H9 (cell line): Measurements from ENCODE around the gene TMEM202. TPM values are rescaled to one million over a fixed set of nuclear protein-coding genes. Genes with fewer than 3 reads are reported as not detected.

Experiments
- DNase-seq: peaks from one replicate; pipeline ENCODE4 v3.0.0-alpha.2; 2017
- H2AFZ ChIP-seq: one replicate; pipeline ENCODE4 v1.6.1; 2013; ENCODE audit warnings: mild to moderate bottlenecking, low read length, control low read depth, moderate library complexity
- H2AK5ac ChIP-seq: 2 replicates; pipeline ENCODE4 v1.6.1; 2013; ENCODE audit warnings: low read length, control low read depth, mixed read lengths; ENCODE audit not compliant: insufficient read length
- H2BK120ac ChIP-seq: one replicate; pipeline ENCODE4 v1.6.1; 2013; ENCODE audit warnings: low read depth, mild to moderate bottlenecking, low read length, control low read depth, inconsistent platforms; ENCODE audit not compliant: poor library complexity, severe bottlenecking
- H2BK12ac ChIP-seq: 2 replicates; pipeline ENCODE4 v1.6.1; 2013; ENCODE audit warnings: low read length, control low read depth, mixed read lengths, low read depth; ENCODE audit not compliant: insufficient read length
- H2BK15ac ChIP-seq: 2 replicates; pipeline ENCODE4 v1.6.1; 2013; ENCODE audit warnings: low read depth, low read length, control low read depth
- H2BK20ac ChIP-seq: one replicate; pipeline ENCODE4 v1.6.1; 2013; ENCODE audit warnings: low read depth, mild to moderate bottlenecking, low read length, control low read depth, inconsistent platforms; ENCODE audit not compliant: poor library complexity, severe bottlenecking
- H2BK5ac ChIP-seq: 2 replicates; pipeline ENCODE4 v1.6.1; 2013; ENCODE audit warnings: low read length, control low read depth, mixed read lengths; ENCODE audit not compliant: insufficient read length
- H3K14ac ChIP-seq: 2 replicates; pipeline ENCODE4 v1.6.1; 2013; ENCODE audit warnings: low read length, control low read depth; ENCODE audit not compliant: insufficient read depth
- H3K18ac ChIP-seq: 2 replicates; pipeline ENCODE4 v1.6.1; 2013; ENCODE audit warnings: low read depth, mild to moderate bottlenecking, mixed read lengths, low read length, control low read depth; ENCODE audit not compliant: insufficient read length
- H3K23ac ChIP-seq: 2 replicates; pipeline ENCODE4 v1.6.1; 2013; ENCODE audit warnings: low read length, control low read depth, mixed read lengths, low read depth; ENCODE audit not compliant: insufficient read length
- H3K23me2 ChIP-seq: 2 replicates; pipeline ENCODE4 v1.6.1; 2013; ENCODE audit warnings: low read depth, mild to moderate bottlenecking, mixed read lengths, low read length, control low read depth; ENCODE audit not compliant: insufficient read length, poor library complexity, severe bottlenecking
- H3K27ac ChIP-seq: 2 replicates; pipeline ENCODE4 v1.5.1; 2013; ENCODE audit warnings: low read length, control low read depth, mixed read lengths, low read depth; ENCODE audit not compliant: insufficient read length
- H3K27me3 ChIP-seq: 2 replicates; pipeline ENCODE4 v1.6.1; 2013; ENCODE audit warnings: low read length, control low read depth, inconsistent platforms; ENCODE audit not compliant: insufficient read depth
- H3K4ac ChIP-seq: 2 replicates; pipeline ENCODE4 v1.6.1; 2013; ENCODE audit warnings: low read depth, mild to moderate bottlenecking, control low read depth, inconsistent platforms, low read length, moderate library complexity
- H3K4me1 ChIP-seq: 2 replicates; pipeline ENCODE4 v1.6.1; 2013; ENCODE audit warnings: low read length, control low read depth, inconsistent platforms; ENCODE audit not compliant: insufficient read depth
- H3K4me2 ChIP-seq: 2 replicates; pipeline ENCODE4 v1.6.1; 2013; ENCODE audit warnings: low read length, control low read depth, mixed read lengths; ENCODE audit not compliant: insufficient read length, insufficient read depth
- H3K56ac ChIP-seq: 2 replicates; pipeline ENCODE4 v1.6.1; 2013; ENCODE audit warnings: low read depth, mild to moderate bottlenecking, mixed read lengths, low read length, control low read depth; ENCODE audit not compliant: insufficient read length
- H3K79me1 ChIP-seq: 2 replicates; pipeline ENCODE4 v1.6.1; 2013; ENCODE audit warnings: low read depth, mild to moderate bottlenecking, moderate library complexity, low read length, control low read depth, inconsistent platforms; ENCODE audit not compliant: insufficient read depth, poor library complexity, severe bottlenecking
- H3K79me2 ChIP-seq: 2 replicates; pipeline ENCODE4 v1.6.1; 2013; ENCODE audit warnings: low read length, control low read depth, inconsistent platforms; ENCODE audit not compliant: insufficient read depth
- H3K9ac ChIP-seq: 2 replicates; pipeline ENCODE4 v1.6.1; 2013; ENCODE audit warnings: low read length, control low read depth, mixed read lengths; ENCODE audit not compliant: insufficient read length; ENCODE audit errors: extremely low read depth
- H3K9me3 ChIP-seq: one replicate; pipeline ENCODE4 v1.6.1; 2013; ENCODE audit warnings: low read depth, low read length, inconsistent platforms; ENCODE audit not compliant: control insufficient read depth
- H3T11ph ChIP-seq: one replicate; pipeline ENCODE4 v1.6.1; 2013; ENCODE audit warnings: mild to moderate bottlenecking, low read length, control low read depth, inconsistent platforms
- H4K20me1 ChIP-seq: one replicate; pipeline ENCODE4 v1.6.1; 2013; ENCODE audit not compliant: control insufficient read depth, insufficient read length, insufficient read depth
- H4K5ac ChIP-seq: 2 replicates; pipeline ENCODE4 v1.6.1; 2013; ENCODE audit warnings: low read depth, mild to moderate bottlenecking, mixed read lengths, low read length, control low read depth; ENCODE audit not compliant: insufficient read length
- H4K8ac ChIP-seq: replicated peaks from 2 replicates; pipeline ENCODE4 v1.6.1; 2013; ENCODE audit warnings: low read length, control low read depth, mixed read lengths, low read depth; ENCODE audit not compliant: insufficient read length
- H4K91ac ChIP-seq: 2 replicates; pipeline ENCODE4 v1.6.1; 2013; ENCODE audit warnings: low read depth, mild to moderate bottlenecking, moderate library complexity, mixed read lengths, low read length, control low read depth; ENCODE audit not compliant: insufficient read length
- H3K27ac Mint-ChIP-seq, 3 experiments: 2 replicates in 2 of 3; 3 replicates in 1 of 3; pipeline ENCODE4 v1.8.0; 2020 to 2021; ENCODE audit warnings: mixed read lengths in 3 of 3, mild to moderate bottlenecking in 1 of 3, moderate library complexity in 1 of 3
- H3K27me3 Mint-ChIP-seq: 2 replicates; pipeline ENCODE4 v1.8.0; 2021; ENCODE audit warnings: low read depth, mild to moderate bottlenecking, moderate library complexity, mixed read lengths
- H3K36me3 Mint-ChIP-seq, 3 experiments: 2 replicates in 2 of 3; 3 replicates in 1 of 3; pipeline ENCODE4 v1.8.0; 2020 to 2021; ENCODE audit warnings: low read depth in 3 of 3, mixed read lengths in 3 of 3; ENCODE audit not compliant: insufficient read depth in 1 of 3
- H3K4me1 Mint-ChIP-seq, 2 experiments: 2 replicates each; pipeline ENCODE4 v1.8.0; 2020; ENCODE audit warnings: mixed read lengths in 2 of 2
- H3K4me3 Mint-ChIP-seq, 2 experiments: 2 replicates in 1 of 2; 3 replicates in 1 of 2; pipeline ENCODE4 v1.8.0; 2020 to 2021; ENCODE audit warnings: mild to moderate bottlenecking in 2 of 2, mixed read lengths in 2 of 2, moderate library complexity in 1 of 2
- H3K9me3 Mint-ChIP-seq, 2 experiments: 2 replicates in 1 of 2; 3 replicates in 1 of 2; pipeline ENCODE4 v1.8.0; 2020; ENCODE audit warnings: mild to moderate bottlenecking in 2 of 2, mixed read lengths in 2 of 2, moderate library complexity in 1 of 2
- CTCF ChIP-seq: fragments of 200-600 bp; sonication (generic); conservative IDR thresholded peaks from 3 replicates; pipeline ENCODE4 v1.8.0; 2021; ENCODE audit warnings: antibody characterized with exemption, mild to moderate bottlenecking
- WGBS: extraction: QIAGEN DNeasy Blood & Tissue Kit; methylation state at CpG from one replicate; pipeline ENCODE4 v1.1.7; 2013; ENCODE audit warnings: missing lambda C conversion rate, low lambda C conversion rate, mixed read lengths; ENCODE audit not compliant: insufficient read length; ENCODE audit errors: extremely low coverage; 5-methylcytosine and 5-hydroxymethylcytosine counted together
- total RNA-seq: library from RNA; stranded (reverse); gene quantifications from 2 replicates; pipeline ENCODE4 v1.2.1, GENCODE V29; 2021

Gene TMEM202
- total RNA-seq, 1 experiment from 2014 or later = not detected

GRCh38 chr15:72456684-72457083 is 58.6 kb downstream of the TMEM202 start:
- H3K14ac ChIP-seq = no peak overlapping the region
- H2BK20ac ChIP-seq = no peak overlapping the region
- H3K18ac ChIP-seq = no peak overlapping the region

More at GRCh38 chr15:72456684-72457083, 58.6 kb downstream of the TMEM202 start:
- Histone ChIP-seq H3K4me1 (no peaks in the 10 kb centered on the region), H4K5ac (no peak overlapping the region), H2BK12ac (no peak overlapping the region), H3T11ph (no peak overlapping the region), H3K9me3 (no peaks in the 10 kb centered on the region), H3K23me2 (no peaks in the 10 kb centered on the region), H2BK5ac (no peak overlapping the region), H3K23ac (no peak overlapping the region), H3K79me2 (no peaks in the 10 kb centered on the region), H2BK15ac (no peak overlapping the region), H3K27ac (no peak overlapping the region), H4K8ac (no peak overlapping the region), H3K9ac (no peak overlapping the region), H2BK120ac (no peak overlapping the region), H2AK5ac (no peak overlapping the region), H3K27me3 (no peaks in the 10 kb centered on the region), H3K4ac (no peak overlapping the region), H3K79me1 (no peaks in the 10 kb centered on the region), H2AFZ (no peak overlapping the region), H4K91ac (no peak overlapping the region), H3K56ac (no peak overlapping the region), H3K4me2 (no peak overlapping the region), H4K20me1 (no peaks in the 10 kb centered on the region)
- no peak overlapping the region for H3K27ac Mint-ChIP-seq
- H3K27me3 Mint-ChIP-seq = no peaks in the 10 kb centered on the region; the same call in 1 of the 2 replicates
- no peak for DNase-seq
- H3K4me3 Mint-ChIP-seq = no peak overlapping the region
- TF ChIP-seq CTCF = no peak
- H3K9me3 Mint-ChIP-seq = no peaks in the 10 kb centered on the region
- peaks cover 0 to under 1% of the 10 kb centered on the region in 2 experiments; a peak in 1 of 4 replicates for H3K4me1 Mint-ChIP-seq
- no peaks in the 10 kb centered on the region for H3K36me3 Mint-ChIP-seq
- no CpG with 5 or more reads among the region's 7 CpGs for WGBS

Other genes starting within 250 kb of the TMEM202 start
- 1.3 and 1.5 TPM in 2 replicates for gene GRAMD2A, start 200.5 kb upstream of the TMEM202 start, total RNA-seq
- 1,026 and 1,042 TPM in 2 replicates for gene PKM, start 167.1 kb upstream of the TMEM202 start, total RNA-seq
- 54.4 and 54.5 TPM in 2 replicates for gene PARP6, start 125.8 kb upstream of the TMEM202 start, total RNA-seq
- 0.13 and 0.18 TPM in 2 replicates for gene CELF6, start 78.1 kb upstream of the TMEM202 start, total RNA-seq
- gene HEXA, start 22.3 kb upstream of the TMEM202 start, total RNA-seq = 54.7 and 58.9 TPM in 2 replicates
- gene ARIH1, start 76.0 kb downstream of the TMEM202 start, total RNA-seq = 158 and 161 TPM in 2 replicates